HCT116 (cell line): ENCODE measurements around the gene TFF3. TPM values are rescaled to one million over a fixed set of nuclear protein-coding genes. Genes with fewer than 3 reads are reported as not detected.

ENCODE experiments used
- ATAC-seq: fragments of 200-7000 bp; cut with Tn5 transposase; 2 replicates; pipeline ENCODE4 v1.9.1; 2020; ENCODE audit warnings: mild to moderate bottlenecking, moderate library complexity
- BruUV-seq: library from RNA; stranded (reverse); fragments of 400-500 nt; replicated peaks from 2 replicates; lab custom pipeline; 2021; lab: Mats Ljungman, UMichigan
- CTCF ChIA-PET: fragments of 300-600 bp; sonication (Branson Sonifier 250); formaldehyde crosslinking; loops from one replicate; lab custom pipeline; 2021; ENCODE audit warnings: antibody characterized with exemption; lab: Charles Lee
- POLR2A ChIA-PET: fragments of 300-600, 350-600 bp; sonication (Branson Sonifier 250); formaldehyde crosslinking; loops from one replicate; lab custom pipeline; 2021; ENCODE audit warnings: antibody characterized with exemption; lab: Charles Lee
- RAD21 ChIA-PET, 2 experiments: fragments of 300-600 bp; sonication (Branson Sonifier 250); formaldehyde crosslinking; loops; one replicate each; lab custom pipeline; 2023; ENCODE audit warnings: low total read pairs in 2 of 2; ENCODE audit not compliant: uncharacterized antibody in 2 of 2, unreplicated experiment in 2 of 2, low non-redundant PET in 1 of 2; lab: Charles Lee
- DNase-seq: peaks from one replicate; pipeline ENCODE4 v3.0.0-alpha.2; 2010; ENCODE audit warnings: low read depth, low spot score
- H2AFZ ChIP-seq: fragments of 200-600 bp; shearing (Covaris generic), sonication (generic); 2 replicates; pipeline ENCODE4 v1.6.1; 2017; ENCODE audit warnings: low read depth, mixed run types, mixed read lengths, antibody characterized with exemption, low read length; ENCODE audit not compliant: poor library complexity, severe bottlenecking
- H3K27ac ChIP-seq: 2 replicates; pipeline ENCODE4 v1.5.1; 2012; ENCODE audit warnings: low read depth, low read length
- H3K27me3 ChIP-seq: fragments of 200-600 bp; sonication (generic); 2 replicates; pipeline ENCODE4 v1.6.1; 2016; ENCODE audit warnings: mixed run types, low read length, mixed read lengths; ENCODE audit not compliant: insufficient read depth
- H3K36me3 ChIP-seq, 2 experiments: fragments of 200-500 bp in 1 of 2; fragments of 200-600 bp in 1 of 2; sonication (Bioruptor generic) in 1 of 2; sonication (generic) in 1 of 2; 2 replicates each; pipeline versions ENCODE4 v1.5.1 to v1.6.1; 2014 to 2016; ENCODE audit warnings: low read length in 2 of 2, inconsistent platforms in 1 of 2, mixed read lengths in 1 of 2, mixed run types in 1 of 2; ENCODE audit not compliant: insufficient read depth in 2 of 2, control insufficient read depth in 1 of 2
- H3K4me1 ChIP-seq, 2 experiments: fragments of 200-600 bp in 1 of 2; sonication (generic) in 1 of 2; 2 replicates each; pipeline versions ENCODE4 v1.5.1 to v1.6.1; 2012 to 2017; ENCODE audit warnings: low read length in 2 of 2, inconsistent platforms in 1 of 2, mild to moderate bottlenecking in 1 of 2, mixed read lengths in 1 of 2, mixed run types in 1 of 2, moderate library complexity in 1 of 2; ENCODE audit not compliant: insufficient read depth in 2 of 2, control insufficient read depth in 1 of 2
- H3K4me2 ChIP-seq: fragments of 200-600 bp; sonication (generic); 2 replicates; pipeline ENCODE4 v1.6.1; 2017; ENCODE audit warnings: mixed run types, low read length, mixed read lengths
- H3K4me3 ChIP-seq, 2 experiments: fragments of 200-600 bp in 1 of 2; sonication (generic) in 1 of 2; replicated peaks in 1 of 2; 2 replicates each; pipeline ENCODE4 v1.5.1; 2011 to 2016; ENCODE audit warnings: low read length in 2 of 2, control low read depth in 1 of 2, low read depth in 1 of 2, mild to moderate bottlenecking in 1 of 2, mixed read lengths in 1 of 2, mixed run types in 1 of 2
- H3K79me2 ChIP-seq: fragments of 200-600 bp; sonication (generic); 2 replicates; pipeline ENCODE4 v1.6.1; 2017; ENCODE audit warnings: mild to moderate bottlenecking, mixed run types, low read length, moderate library complexity, mixed read lengths; ENCODE audit not compliant: insufficient read depth
- H3K9ac ChIP-seq: fragments of 200-600 bp; sonication (generic); 2 replicates; pipeline ENCODE4 v1.6.1; 2016; ENCODE audit warnings: low read length, mixed read lengths
- H3K9me2 ChIP-seq: fragments of 200-600 bp; sonication (generic), shearing (Covaris generic); 2 replicates; pipeline ENCODE4 v1.6.1; 2017; ENCODE audit warnings: mixed run types, mild to moderate bottlenecking, moderate library complexity; ENCODE audit not compliant: insufficient read depth
- H3K9me3 ChIP-seq, 2 experiments: fragments of 200-500 bp in 1 of 2; fragments of 200-600 bp in 1 of 2; sonication (Bioruptor generic) in 1 of 2; sonication (generic) in 1 of 2; 2 replicates each; pipeline ENCODE4 v1.6.1; 2014 to 2017; ENCODE audit warnings: low read length in 2 of 2, mixed read lengths in 2 of 2, inconsistent platforms in 1 of 2, low read depth in 1 of 2, mild to moderate bottlenecking in 1 of 2, mixed run types in 1 of 2, moderate library complexity in 1 of 2; ENCODE audit not compliant: control insufficient read depth in 1 of 2, insufficient read depth in 1 of 2
- H4K20me1 ChIP-seq: fragments of 200-600 bp; sonication (generic), shearing (Covaris generic); 2 replicates; pipeline ENCODE4 v1.6.1; 2017; ENCODE audit warnings: mixed run types, mild to moderate bottlenecking, moderate library complexity; ENCODE audit not compliant: insufficient read depth
- CEBPB ChIP-seq: IDR thresholded peaks from 2 replicates; pipeline ENCODE4 v1.6.1; 2012; ENCODE audit warnings: low read depth
- FOSL1 ChIP-seq: IDR thresholded peaks from 2 replicates; pipeline ENCODE4 v1.6.1; 2012; ENCODE audit warnings: low read depth
- POLR2AphosphoS5 ChIP-seq: IDR thresholded peaks from 2 replicates; pipeline ENCODE4 v1.6.1; 2011; ENCODE audit warnings: mild to moderate bottlenecking, low read depth, low read length, moderate library complexity
- RAD21 ChIP-seq: IDR thresholded peaks from 2 replicates; pipeline ENCODE4 v1.6.1; 2012; ENCODE audit warnings: low read depth, mild to moderate bottlenecking
- SP1 ChIP-seq: IDR thresholded peaks from 2 replicates; pipeline ENCODE4 v1.6.1; 2012; ENCODE audit warnings: low read depth
- TCF7L2 ChIP-seq: IDR thresholded peaks from 2 replicates; pipeline ENCODE4 v1.7.0; 2011; ENCODE audit warnings: borderline replicate concordance, inconsistent platforms; ENCODE audit not compliant: insufficient read depth, insufficient read length; ENCODE audit errors: extremely low read depth
- ZFX ChIP-seq: fragments of 450-650 bp; IDR thresholded peaks from 2 replicates; pipeline ENCODE4 v1.6.1; 2017
- intact Hi-C: fragments of 100-400 bp; cut with micrococcal nuclease; formaldehyde crosslinking; loops from 2 replicates; pipeline ENCODE4 v1.10.0; 2022
- total RNA-seq: library from RNA; stranded (reverse); gene quantifications from one replicate; pipeline ENCODE4 v1.2.1, GENCODE V29; 2021; ENCODE audit not compliant: unreplicated experiment
- TF ChIP-seq, protein P1 (sequence below): IDR thresholded peaks from 2 replicates; pipeline ENCODE4 v1.6.1; 2012; ENCODE audit warnings: low read depth
- TF ChIP-seq, protein P2 (sequence below): IDR thresholded peaks from 2 replicates; pipeline ENCODE4 v1.6.1; 2011; ENCODE audit warnings: mild to moderate bottlenecking, low read length, moderate library complexity; ENCODE audit not compliant: insufficient replicate concordance; ENCODE audit errors: extremely low read depth

The TFF3 gene
- total RNA-seq, 1 experiment from 2014 or later: 0.22 TPM

DNA sequence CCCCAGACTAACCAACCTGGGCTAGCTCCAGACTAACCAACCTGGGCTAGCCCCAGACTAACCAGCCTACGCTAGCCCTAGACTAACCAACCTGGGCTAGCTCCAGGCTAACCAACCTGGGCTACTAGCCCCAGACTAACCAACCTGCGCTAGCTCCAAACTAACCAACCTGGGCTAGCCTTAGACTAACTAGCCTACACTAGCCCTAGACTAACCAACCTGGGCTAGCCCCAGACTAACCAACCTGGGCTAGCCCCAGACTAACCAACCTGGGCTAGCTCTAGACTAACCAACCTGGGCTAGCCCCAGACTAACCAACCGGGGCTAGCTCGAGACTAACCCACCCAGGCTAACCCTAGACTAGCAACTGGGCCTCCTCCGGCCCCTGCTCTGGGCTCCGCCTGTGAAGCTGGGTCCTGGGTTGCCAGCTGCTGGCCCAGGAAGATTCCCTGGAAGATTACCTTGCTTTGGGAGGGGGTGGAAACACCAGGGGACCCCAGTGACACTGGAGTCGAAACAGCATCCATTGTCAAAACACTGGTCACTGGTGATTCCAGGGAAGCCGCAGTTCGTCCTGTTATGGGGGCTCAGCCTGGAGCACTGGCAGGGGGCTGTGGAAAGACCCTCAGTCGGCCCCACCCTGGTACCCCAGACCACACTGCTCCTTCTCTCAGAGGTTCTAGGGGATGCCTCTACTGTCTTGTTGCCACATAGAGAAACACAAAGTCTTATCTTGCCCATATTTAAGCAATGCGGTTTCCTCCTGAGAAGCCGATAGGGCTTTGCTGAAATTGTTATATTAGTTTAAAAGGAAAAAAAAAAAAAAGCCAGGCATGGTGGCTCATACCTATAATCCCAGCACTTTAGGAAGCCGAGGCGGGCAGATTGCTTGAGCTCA lies 34.5 kb upstream of the TFF3 start:
- no peak for DNase-seq
- no peak overlapping the region for H3K4me3 ChIP-seq
- TF ChIP-seq ZFX: no peak
- TF ChIP-seq, all 23 proteins: peak for 0
- RAD21 ChIA-PET: no interaction called here
- Histone ChIP-seq H3K27me3 (no peaks in the 10 kb centered on the region), H3K4me1 (no peaks in the 10 kb centered on the region), H3K79me2 (no peaks in the 10 kb centered on the region), H4K20me1 (no peaks in the 10 kb centered on the region), H3K4me2 (no peak overlapping the region), H2AFZ (no peak overlapping the region), H3K9me2 (no peaks in the 10 kb centered on the region), H3K9ac (no peak overlapping the region), H3K36me3 (no peaks in the 10 kb centered on the region), H3K9me3 (no peaks in the 10 kb centered on the region), H3K27ac (no peak overlapping the region)
- intact Hi-C loops: no loop called here
- BruUV-seq: no TSS peak
- CTCF ChIA-PET: interaction anchor here (1.7 kb wide), 1 partner anchor 40 kb away, joined by 3 read pairs; no protein-coding TSS in a partner anchor
- no peak for ATAC-seq
- POLR2A ChIA-PET: no interaction called here

DNA sequence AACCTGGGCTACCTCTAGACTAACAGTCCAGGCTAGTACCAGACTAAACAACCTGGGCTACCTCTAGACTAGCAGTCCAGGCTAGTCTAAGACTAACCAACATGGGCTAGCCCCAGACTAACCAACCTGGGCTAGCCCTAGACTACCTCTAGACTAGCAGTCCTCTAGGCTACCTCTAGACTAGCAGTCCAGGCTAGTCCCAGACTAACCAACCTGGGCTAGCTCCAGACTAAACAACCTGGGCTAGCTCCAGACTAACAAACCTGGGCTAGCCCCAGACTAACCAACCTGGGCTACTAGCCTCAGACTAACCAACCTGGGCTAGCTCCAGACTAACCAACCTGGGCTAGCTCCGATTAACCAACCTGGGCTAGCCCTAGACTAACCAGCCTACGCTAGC lies 33.6 kb upstream of the TFF3 start:
- RAD21 ChIA-PET: no interaction called here

More for the DNA sequence above, 33.6 kb upstream of the TFF3 start:
- no peaks in the 10 kb centered on the region for H4K20me1 ChIP-seq
- no peaks in the 10 kb centered on the region for H3K4me1 ChIP-seq
- TF ChIP-seq FOSL1 (no peak), CEBPB (no peak), SP1 (no peak), POLR2AphosphoS5 (no peak), TCF7L2 (no peak), RAD21 (no peak)
- TF ChIP-seq, protein P1, sequence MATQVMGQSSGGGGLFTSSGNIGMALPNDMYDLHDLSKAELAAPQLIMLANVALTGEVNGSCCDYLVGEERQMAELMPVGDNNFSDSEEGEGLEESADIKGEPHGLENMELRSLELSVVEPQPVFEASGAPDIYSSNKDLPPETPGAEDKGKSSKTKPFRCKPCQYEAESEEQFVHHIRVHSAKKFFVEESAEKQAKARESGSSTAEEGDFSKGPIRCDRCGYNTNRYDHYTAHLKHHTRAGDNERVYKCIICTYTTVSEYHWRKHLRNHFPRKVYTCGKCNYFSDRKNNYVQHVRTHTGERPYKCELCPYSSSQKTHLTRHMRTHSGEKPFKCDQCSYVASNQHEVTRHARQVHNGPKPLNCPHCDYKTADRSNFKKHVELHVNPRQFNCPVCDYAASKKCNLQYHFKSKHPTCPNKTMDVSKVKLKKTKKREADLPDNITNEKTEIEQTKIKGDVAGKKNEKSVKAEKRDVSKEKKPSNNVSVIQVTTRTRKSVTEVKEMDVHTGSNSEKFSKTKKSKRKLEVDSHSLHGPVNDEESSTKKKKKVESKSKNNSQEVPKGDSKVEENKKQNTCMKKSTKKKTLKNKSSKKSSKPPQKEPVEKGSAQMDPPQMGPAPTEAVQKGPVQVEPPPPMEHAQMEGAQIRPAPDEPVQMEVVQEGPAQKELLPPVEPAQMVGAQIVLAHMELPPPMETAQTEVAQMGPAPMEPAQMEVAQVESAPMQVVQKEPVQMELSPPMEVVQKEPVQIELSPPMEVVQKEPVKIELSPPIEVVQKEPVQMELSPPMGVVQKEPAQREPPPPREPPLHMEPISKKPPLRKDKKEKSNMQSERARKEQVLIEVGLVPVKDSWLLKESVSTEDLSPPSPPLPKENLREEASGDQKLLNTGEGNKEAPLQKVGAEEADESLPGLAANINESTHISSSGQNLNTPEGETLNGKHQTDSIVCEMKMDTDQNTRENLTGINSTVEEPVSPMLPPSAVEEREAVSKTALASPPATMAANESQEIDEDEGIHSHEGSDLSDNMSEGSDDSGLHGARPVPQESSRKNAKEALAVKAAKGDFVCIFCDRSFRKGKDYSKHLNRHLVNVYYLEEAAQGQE: no peak
- TF ChIP-seq, protein P2, sequence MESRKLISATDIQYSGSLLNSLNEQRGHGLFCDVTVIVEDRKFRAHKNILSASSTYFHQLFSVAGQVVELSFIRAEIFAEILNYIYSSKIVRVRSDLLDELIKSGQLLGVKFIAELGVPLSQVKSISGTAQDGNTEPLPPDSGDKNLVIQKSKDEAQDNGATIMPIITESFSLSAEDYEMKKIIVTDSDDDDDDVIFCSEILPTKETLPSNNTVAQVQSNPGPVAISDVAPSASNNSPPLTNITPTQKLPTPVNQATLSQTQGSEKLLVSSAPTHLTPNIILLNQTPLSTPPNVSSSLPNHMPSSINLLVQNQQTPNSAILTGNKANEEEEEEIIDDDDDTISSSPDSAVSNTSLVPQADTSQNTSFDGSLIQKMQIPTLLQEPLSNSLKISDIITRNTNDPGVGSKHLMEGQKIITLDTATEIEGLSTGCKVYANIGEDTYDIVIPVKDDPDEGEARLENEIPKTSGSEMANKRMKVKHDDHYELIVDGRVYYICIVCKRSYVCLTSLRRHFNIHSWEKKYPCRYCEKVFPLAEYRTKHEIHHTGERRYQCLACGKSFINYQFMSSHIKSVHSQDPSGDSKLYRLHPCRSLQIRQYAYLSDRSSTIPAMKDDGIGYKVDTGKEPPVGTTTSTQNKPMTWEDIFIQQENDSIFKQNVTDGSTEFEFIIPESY: no peak
- no peaks in the 10 kb centered on the region for H3K79me2 ChIP-seq
- H3K4me2 ChIP-seq: no peak overlapping the region
- ChIA-PET POLR2A (no interaction called here), CTCF (interaction anchor here (1.7 kb wide), 1 partner anchor 39 kb away, joined by 3 read pairs; no protein-coding TSS in a partner anchor)
- no peak overlapping the region for H3K4me3 ChIP-seq
- no peaks in the 10 kb centered on the region for H3K9me3 ChIP-seq
- no peaks in the 10 kb centered on the region for H3K9me2 ChIP-seq
- no peaks in the 10 kb centered on the region for H3K36me3 ChIP-seq
- no TSS peak for BruUV-seq
- H2AFZ ChIP-seq: no peak overlapping the region
- DNase-seq (no peak), ATAC-seq (no peak)
- intact Hi-C loops: no loop called here
- no peaks in the 10 kb centered on the region for H3K27me3 ChIP-seq
- no peak overlapping the region for H3K27ac ChIP-seq
- no peak overlapping the region for H3K9ac ChIP-seq
